ENCODE measurements around the gene PAQR6.

The PAQR6 gene

GRCh38 chr1:156247460-156248322, at the start of gene PAQR6:
Gene PAQR6, minus strand, starts transcription at chr1:156248056. Its CDS starts 1,325 bp downstream, at chr1:156246731.
- DNase-seq, result no peak

DNA sequence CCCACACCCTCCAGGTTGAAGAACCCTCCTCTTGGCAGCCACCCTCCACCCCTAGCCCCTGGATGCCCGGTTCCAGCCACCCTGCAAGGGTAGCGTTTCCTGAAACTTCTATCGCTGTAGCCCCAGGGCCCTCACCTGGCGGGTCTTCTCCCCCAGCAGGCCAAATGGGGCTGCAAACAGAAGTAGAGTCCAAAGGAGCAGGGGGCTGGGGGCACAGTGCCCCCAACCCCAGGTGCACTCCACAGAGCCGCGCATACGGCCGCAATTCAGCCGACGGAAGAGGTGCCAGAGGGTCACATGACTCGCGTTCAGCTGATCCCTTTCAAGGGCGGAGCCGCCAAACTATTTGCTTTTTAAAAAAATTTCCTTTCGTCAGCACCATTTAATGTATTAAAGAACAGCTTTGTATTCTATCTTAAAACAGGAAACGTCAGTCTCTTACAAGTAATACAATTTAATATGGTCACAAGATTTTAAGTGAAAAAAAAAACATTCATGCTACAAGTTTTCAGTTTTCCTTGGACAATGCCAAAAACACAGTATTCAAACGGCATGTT, 47.6 kb upstream of the PAQR6 start, which contains the start of gene GLMP:
Gene GLMP, minus strand, starts transcription at position 289 of the 557 bp plus-strand sequence. Its CDS starts 34 bp downstream, at position 255.
- no peak for DNase-seq

- DNase-seq, result no peak
These were observed 46.0 kb upstream of the PAQR6 start for GRCh38 chr1:156293895-156294294.

DNA sequence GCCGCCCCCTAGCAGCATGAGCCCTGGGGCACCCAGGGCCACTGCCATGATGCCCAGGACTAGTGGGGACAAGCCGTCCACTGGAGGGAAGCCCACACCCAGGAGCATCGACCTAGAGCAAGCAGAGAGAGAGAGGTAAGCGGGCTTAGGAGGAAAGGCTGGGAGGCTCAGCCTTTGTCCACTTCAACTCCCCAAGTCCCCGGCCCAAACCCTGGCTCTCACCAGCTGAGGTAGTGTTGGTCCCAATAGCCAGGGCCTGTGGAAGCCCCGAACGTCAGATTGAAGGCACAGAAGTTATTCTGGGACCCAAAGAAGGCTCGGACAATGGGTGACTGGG, 45.2 kb upstream of the PAQR6 start:
- DNase-seq, result no peak

GRCh38 chr1:156291226-156292061, 43.6 kb upstream of the PAQR6 start:
- DNase-seq, result peak; percentile 78

GRCh38 chr1:156289857-156290256, 42.0 kb upstream of the PAQR6 start:
- DNase-seq, result no peak

DNA sequence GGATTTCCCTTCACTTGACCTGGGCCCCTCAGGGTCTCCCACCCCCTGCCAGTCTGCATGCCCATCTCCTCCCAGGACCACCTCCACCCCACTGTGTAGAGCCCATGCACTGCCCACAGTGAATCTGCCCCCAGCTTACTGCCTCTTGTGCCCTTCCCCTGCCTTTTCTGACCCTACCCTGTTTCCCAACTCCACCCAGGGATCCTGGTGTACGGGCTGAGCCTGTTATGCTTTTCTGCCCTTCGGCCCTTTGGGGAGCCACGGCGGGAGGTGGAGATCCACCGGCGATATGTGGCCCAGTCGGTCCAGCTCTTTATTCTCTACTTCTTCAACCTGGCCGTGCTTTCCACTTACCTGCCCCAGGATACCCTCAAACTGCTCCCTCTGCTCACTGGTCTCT, 38.2 kb upstream of the PAQR6 start:
- DNase-seq, result no peak

- no peak for DNase-seq
These were observed 37.6 kb upstream of the PAQR6 start for GRCh38 chr1:156285437-156285836.

GRCh38 chr1:156284757-156285156, 36.9 kb upstream of the PAQR6 start:
- DNase-seq, result no peak

GRCh38 chr1:156284112-156284511, 36.3 kb upstream of the PAQR6 start, which contains the start of gene TMEM79:
Gene TMEM79, plus strand, starts transcription at chr1:156284325. Its CDS starts 902 bp downstream, at chr1:156285227.
- no peak for DNase-seq

DNA sequence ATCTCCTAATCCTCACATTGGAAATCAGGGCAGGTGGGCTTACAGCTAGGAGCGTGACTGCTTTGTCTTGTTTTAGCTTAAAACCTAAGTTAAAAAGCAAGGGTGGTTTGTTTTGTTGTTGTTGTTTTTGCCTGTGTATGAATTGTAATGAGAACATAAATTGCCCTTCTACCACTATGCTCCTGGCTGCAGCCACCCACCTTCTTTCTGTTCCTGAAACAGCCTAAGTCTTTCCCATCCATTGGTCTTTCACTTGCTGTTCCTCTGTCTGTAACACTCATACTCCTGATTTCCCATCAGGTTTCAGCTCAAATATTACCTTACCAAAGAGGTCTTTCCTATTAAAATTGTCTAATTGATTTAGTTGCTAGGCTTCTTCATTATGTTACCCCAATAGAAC, 35.7 kb upstream of the PAQR6 start:
- no peak for DNase-seq

- peak; percentile 84 for DNase-seq
These were observed 34.8 kb upstream of the PAQR6 start, which contains the start of gene SMG5 for GRCh38 chr1:156282479-156283222. Gene SMG5, minus strand, starts transcription at chr1:156282825. Its CDS starts 145 bp downstream, at chr1:156282680.

DNA sequence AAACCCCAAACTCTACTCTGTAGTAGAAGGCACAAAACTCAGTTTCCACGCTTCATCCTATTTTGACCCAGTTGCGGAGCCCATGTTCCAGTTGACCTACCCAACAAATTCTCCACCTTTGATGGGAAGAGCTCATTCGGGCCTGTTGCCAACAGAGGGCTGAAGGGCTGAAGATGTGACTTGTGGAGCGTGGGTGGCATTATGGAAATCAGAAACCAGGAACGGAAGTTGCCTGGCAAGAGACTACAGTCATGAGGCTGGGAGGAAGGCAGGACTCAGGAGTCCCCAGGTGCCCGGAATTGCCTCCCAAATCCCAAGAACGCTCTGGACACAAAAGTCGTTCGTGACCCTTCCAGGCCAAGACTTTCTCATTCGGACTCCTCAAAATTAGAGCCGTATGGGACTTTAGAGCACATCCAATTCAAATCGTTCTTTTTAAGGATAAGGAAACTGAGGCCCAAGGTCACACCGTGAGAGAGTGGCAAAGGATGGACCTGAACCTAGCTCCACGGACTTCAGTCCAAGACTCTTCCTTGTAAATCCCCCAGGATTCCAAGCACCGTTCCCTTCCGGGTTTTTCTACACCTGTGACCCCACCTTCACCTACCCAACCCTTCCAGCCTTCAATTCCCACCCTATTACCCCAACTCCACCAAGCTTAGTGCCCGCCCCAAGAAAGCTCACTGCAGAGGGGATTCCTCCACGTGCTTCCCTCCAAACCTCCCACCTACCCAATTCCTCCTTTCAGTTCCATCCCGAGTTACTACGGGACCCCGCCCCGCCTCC, 34.0 kb upstream of the PAQR6 start:
- DNase-seq, result no peak

DNA sequence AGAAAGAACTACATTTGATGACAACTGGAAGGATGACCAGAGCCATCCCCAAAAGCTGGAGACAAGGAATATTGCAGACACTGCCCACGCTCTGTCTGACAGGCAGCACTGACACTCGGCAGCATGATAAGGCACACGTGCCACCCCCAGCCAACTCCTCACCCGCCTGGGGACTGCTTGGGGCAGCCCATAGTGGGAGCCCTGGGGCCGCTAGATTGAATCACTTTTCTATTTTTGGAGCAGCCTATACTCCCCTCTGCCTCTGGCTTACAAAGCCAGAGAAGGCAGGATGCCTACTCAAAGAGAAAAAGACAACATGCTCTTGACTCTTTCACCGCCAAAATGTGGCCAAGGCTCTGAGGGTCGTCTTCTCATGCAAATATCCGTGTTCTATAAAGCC, 33.4 kb upstream of the PAQR6 start:
- DNase-seq, result no peak

- DNase-seq, result no peak
These were observed 32.0 kb upstream of the PAQR6 start for GRCh38 chr1:156279837-156280236.

GRCh38 chr1:156276966-156277381, 29.1 kb upstream of the PAQR6 start:
- DNase-seq, result no peak

- DNase-seq, result no peak
These were observed 28.7 kb upstream of the PAQR6 start for GRCh38 chr1:156276532-156276931.

DNA sequence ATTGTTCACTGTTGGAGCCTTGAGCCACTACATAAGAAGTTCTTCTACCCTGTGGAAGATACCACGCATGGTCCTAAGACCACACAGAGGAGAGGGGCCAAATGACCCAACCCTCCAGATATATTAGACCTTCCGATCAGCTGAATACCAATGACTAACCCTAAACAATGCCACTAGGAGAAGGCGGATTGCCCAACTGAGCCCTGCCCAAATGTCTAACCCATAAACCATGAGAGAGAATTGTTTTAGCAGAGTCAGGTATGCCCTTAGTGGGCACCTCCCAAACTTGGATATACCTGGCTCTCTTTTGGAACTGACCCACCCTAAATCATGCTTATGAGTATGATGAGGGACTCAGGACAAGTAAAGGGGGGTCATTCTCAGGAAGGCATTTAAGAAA, 22.5 kb upstream of the PAQR6 start:
- no peak for DNase-seq

DNA sequence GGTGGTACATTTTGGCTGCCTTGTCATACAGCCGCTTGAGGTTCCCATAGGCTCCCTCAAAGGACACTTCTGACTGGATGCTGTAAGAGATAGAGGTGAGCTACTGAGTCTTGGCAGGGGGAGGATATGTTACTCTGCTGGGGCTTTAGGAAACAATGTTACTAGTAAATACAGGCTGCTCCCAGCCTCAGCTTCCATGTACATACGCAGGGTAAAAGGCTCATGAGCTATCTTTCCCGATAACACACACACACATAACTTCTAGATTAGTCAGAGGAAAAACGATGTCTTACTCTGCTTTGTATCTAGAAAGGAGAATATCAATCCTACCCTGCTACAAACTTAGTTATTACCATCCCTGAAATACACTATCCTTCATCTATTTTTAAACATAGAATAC, 20.5 kb upstream of the PAQR6 start:
- no peak for DNase-seq

- DNase-seq, result no peak
These were observed 18.2 kb upstream of the PAQR6 start for GRCh38 chr1:156266051-156266450.

DNA sequence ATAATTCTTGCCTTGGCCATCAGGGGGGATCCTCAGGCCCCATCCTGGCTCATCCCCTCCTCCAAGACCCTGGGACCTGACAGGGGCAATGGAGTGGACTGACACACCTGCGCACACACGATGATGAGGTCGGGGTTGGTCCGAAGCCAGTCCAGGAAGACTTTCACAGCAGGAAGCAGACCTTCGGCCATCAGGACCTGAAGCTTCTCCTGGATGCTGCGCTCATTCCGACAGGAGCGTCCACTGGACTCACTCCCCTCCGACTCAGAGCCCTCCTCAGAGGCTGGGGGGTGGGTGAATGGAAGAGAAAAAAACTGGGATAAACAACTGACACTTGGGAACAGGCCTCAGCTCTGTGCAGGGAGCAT, 15.4 kb upstream of the PAQR6 start:
- no peak for DNase-seq
